ENCODE data around the gene DFFA. TPM values are rescaled to one million over a fixed set of nuclear protein-coding genes. Genes with fewer than 3 reads are reported as not detected.

The DFFA gene
- total RNA-seq, 1 experiment from 2014 or later = 94.1 TPM

DNA sequence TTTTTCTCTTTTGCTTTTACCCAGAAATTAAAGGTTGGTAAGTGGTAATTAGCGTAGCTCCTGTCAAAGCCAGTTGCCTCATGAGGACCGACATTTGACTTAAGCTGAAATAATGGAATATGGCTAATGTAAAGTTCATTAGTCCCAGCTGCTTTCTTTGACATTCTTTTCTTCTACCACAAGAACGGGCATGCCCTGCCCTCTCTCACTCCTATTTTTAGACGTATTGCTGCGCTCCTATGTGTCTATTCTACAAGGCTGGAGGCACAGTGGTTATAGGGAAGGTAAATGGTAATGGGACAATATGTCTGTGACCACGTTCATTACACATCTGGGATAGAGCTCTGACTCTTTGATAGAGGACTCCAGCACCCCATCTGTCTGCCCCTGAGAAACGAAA, 15.7 kb downstream of the DFFA start:
- H4K20me1 ChIP-seq (ENCODE audit: control insufficient read depth, insufficient read depth, insufficient read length) = no peaks in the 10 kb centered on the region
- H3K4ac ChIP-seq (ENCODE audit: low read depth, low read length) = no peak overlapping the region
- H3K14ac ChIP-seq (ENCODE audit: insufficient read depth, low read length) = no peak overlapping the region
- H2BK120ac ChIP-seq (ENCODE audit: low read depth, low read length, poor library complexity, severe bottlenecking) = no peak overlapping the region
- H3K27me3 ChIP-seq (ENCODE audit: insufficient read depth, low read length) = no peaks in the 10 kb centered on the region
- no peak overlapping the region for H2AK5ac ChIP-seq (ENCODE audit: insufficient read length, low read length)
- H3K27ac ChIP-seq (ENCODE audit: insufficient read length, low read depth, low read length) = no peak overlapping the region
- H2BK15ac ChIP-seq (ENCODE audit: low read depth, low read length) = no peak overlapping the region
- H3K4me3 Mint-ChIP-seq = no peak overlapping the region
- peaks cover 11 to 45% (median 31%) of the 10 kb centered on the region in 3 experiments for H3K36me3 Mint-ChIP-seq (ENCODE audit: insufficient read depth in 1 of 3, low read depth in 3 of 3)
- H2BK20ac ChIP-seq (ENCODE audit: low read depth, low read length, poor library complexity, severe bottlenecking) = no peak overlapping the region
- no peak overlapping the region for H3K23ac ChIP-seq (ENCODE audit: insufficient read length, low read depth, low read length)
- H2AFZ ChIP-seq (ENCODE audit: low read length) = no peak overlapping the region
- no peaks in the 10 kb centered on the region for H3K79me1 ChIP-seq (ENCODE audit: insufficient read depth, low read depth, low read length, poor library complexity, severe bottlenecking)
- no peak overlapping the region for H2BK12ac ChIP-seq (ENCODE audit: insufficient read length, low read depth, low read length)
- H2BK5ac ChIP-seq (ENCODE audit: insufficient read length, low read length) = no peak overlapping the region
- peaks cover 1 to 2% of the 10 kb centered on the region in 2 experiments for H3K4me1 Mint-ChIP-seq
- no peaks in the 10 kb centered on the region for H3K9me3 ChIP-seq (ENCODE audit: control insufficient read depth, low read depth, low read length)
- H3K18ac ChIP-seq (ENCODE audit: insufficient read length, low read depth, low read length) = no peak overlapping the region
- H3K56ac ChIP-seq (ENCODE audit: insufficient read length, low read depth, low read length) = no peak overlapping the region
- H4K91ac ChIP-seq (ENCODE audit: insufficient read length, low read depth, low read length) = no peak overlapping the region
- H3T11ph ChIP-seq (ENCODE audit: low read length) = no peak overlapping the region
- DNase-seq = no peak
- TF ChIP-seq CTCF (conservative IDR thresholded peaks at IDR 0.05) = no peak
- H4K8ac ChIP-seq (replicated peaks; ENCODE audit: insufficient read length, low read depth, low read length) = no peak overlapping the region
- no CpG with 5 or more reads among the region's 7 CpGs for WGBS (ENCODE audit: extremely low coverage, insufficient read length, low lambda C conversion rate)
- H3K4me2 ChIP-seq (ENCODE audit: insufficient read depth, insufficient read length, low read length) = no peak overlapping the region
- H3K23me2 ChIP-seq (ENCODE audit: insufficient read length, low read depth, low read length, poor library complexity, severe bottlenecking) = no peaks in the 10 kb centered on the region
- H3K27me3 Mint-ChIP-seq (ENCODE audit: low read depth) = no peaks in the 10 kb centered on the region
- H3K27ac Mint-ChIP-seq = peak overlapping the region in 2 of 3 experiments; percentile 21 to 88; a peak in 2 of 7 replicates
- H3K79me2 ChIP-seq (ENCODE audit: insufficient read depth, low read length) = no peaks in the 10 kb centered on the region
- H4K5ac ChIP-seq (ENCODE audit: insufficient read length, low read depth, low read length) = no peak overlapping the region
- H3K4me1 ChIP-seq (ENCODE audit: insufficient read depth, low read length) = no peaks in the 10 kb centered on the region; the same call in 1 of the 2 replicates
- peaks cover 0 to 4% of the 10 kb centered on the region in 2 experiments; a peak in 1 of 5 replicates for H3K9me3 Mint-ChIP-seq
- H3K9ac ChIP-seq (ENCODE audit: extremely low read depth, insufficient read length, low read length) = no peak overlapping the region
